HT1080 (cell line): ENCODE measurements around the gene FBXO44. TPM values are rescaled to one million over a fixed set of nuclear protein-coding genes. Genes with fewer than 3 reads are reported as not detected.

ENCODE experiments used
- DNase-seq: peaks from one replicate; pipeline ENCODE4 v3.0.0-alpha.2; 2015; ENCODE audit warnings: low read depth
- total RNA-seq: library from RNA; depleted of rRNA; stranded (reverse); fragments of >200 nt; shearing (Covaris generic); gene quantifications from 2 replicates; pipeline ENCODE4 v1.2.3, GENCODE V29; 2014

Gene FBXO44
- total RNA-seq, 1 experiment from 2014 or later = 2.2 TPM

DNA sequence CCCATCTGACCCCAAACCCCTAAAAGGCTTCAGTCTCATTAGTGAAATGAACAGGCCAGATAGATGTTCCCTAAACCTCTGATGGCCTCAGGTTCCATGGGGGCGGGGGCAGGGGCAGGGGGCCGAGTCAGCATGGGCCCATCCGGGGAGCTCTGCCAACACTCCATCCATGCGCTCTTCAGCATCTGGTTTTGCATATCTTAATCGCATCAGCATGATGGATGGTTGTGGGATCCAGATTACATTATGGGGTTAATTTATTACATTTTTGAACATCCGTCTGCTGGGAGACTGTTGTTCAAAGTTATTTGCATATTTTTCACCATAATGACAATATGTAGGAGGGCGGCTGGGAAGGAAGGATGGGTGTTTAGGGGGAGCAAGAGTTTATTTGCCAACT is 29.4 kb downstream of the FBXO44 start:
- no peak for DNase-seq

DNA sequence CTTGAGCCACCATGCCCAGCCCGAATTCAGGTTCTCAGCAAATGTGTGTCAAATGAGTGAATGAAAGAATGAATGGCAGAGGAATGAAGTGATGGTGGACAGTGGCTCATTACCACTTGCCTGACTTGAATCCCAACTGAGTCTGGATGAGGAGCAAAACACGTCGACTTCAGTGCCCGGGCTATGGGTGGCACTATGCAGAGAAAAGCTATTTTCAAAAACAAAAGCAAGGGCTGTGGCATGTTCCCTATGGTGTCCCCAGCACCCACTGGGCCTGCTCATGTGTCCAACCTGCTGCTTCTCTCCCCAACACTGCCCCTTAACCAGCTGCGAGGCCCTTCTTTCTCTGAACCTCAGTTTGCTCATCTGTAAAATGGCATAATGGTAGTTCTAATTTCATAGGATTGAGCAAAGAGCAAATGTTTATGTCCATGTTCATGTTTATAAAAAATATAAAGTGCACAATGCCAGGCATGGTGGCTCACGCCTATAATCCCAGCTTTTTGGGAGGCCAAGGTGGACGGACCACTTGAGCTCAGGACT is 30.6 kb downstream of the FBXO44 start:
- DNase-seq = no peak

DNA sequence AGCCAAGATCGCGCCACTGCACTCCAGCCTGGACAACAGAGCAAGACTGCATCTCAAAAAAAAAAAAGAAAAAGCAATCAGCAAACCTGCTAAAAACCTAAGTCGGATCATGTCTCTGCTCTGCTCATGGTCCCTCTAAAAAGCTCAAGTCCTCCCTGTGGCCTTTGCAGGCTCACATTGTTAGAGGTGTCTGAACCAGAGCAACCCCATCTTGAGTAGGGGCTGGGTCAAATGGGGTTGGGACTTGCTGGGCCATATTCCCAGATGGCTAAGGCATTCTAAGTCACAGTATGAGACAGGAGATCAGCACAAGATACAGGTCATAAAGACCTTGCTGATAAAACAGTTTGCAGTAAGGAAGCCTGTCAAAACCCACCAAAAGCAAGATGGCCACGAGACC is 33.8 kb downstream of the FBXO44 start:
- no peak for DNase-seq

DNA sequence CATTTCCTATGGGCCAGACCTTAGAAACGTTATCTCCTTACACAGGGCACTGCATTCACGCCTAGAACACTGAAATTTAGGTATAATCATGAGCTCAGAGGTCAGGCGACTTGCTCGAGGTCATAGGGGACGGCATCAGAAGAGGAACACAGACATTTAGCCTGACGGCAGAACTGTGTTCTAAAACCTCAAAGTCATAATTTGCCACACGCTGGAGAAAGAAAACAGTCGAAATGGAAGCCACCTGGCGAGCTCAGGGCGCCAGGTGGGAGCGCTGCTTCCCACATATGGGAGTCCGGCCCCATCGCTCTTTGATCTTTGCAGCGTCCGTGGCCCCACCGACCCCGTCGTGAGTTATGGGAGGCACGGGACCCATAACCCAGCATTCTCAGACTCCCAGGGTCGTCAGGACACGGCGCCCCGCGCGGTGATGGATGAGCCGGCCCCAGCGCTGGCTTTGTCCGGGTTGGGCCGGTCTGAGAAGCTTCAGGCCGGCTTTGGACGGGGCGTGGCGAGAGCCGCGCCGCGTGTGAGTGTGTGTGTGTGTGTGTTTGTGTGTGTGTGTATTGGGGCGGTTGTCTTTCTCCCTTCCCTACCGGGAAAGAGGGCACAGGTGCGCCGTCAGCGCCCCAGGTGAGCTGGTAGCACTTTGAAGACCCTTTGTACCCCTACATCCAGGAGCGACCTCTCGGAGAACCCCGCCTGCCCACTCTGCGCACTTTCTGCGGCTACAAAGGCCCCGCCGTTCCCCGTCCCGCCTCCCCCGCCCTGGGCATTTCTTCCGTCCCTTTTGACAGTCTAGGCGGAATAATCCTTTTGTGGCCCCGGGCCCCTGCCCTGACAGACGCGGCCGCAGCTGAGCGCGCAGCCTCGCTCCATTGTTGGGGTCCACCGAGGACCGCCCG is 36.0 kb downstream of the FBXO44 start:
- DNase-seq = no peak

DNA sequence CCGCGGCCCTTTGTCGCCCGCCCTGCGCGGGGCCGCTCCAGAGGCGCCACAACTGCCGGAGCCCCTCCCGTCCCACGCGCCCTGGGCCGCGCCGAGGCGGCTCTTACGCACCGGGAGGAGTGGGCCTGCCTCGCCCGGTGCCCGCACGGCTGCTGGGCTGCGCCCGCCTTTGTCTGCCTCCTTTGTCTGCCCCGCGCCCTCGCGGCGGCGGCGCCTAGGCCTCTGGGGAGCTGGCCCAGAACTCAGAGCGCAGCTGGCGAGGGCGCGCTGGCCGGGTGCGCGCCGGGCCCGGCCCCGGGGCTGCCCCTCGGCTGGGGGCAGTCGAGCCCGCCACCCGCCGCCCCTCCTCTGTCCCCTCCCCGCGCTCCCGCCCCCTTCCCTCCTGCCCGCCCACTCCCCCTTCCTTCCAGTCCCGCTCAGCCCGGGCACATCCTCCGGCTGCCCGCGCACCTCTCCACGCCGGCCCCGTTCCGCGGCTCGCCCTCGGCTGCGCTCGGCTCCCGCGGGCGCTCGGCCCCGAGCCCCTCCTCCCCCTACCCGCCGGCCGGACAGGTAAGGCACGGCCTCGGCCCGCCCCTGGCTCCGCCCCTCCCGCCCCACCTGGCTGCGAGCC is 36.7 kb downstream of the FBXO44 start, which contains the start of gene DRAXIN:
Gene DRAXIN (plus strand): TSS at position 409 of the 613 bp plus-strand sequence. CDS start 14,549 bp downstream, outside the sequence.
- DNase-seq = no peak

DNA sequence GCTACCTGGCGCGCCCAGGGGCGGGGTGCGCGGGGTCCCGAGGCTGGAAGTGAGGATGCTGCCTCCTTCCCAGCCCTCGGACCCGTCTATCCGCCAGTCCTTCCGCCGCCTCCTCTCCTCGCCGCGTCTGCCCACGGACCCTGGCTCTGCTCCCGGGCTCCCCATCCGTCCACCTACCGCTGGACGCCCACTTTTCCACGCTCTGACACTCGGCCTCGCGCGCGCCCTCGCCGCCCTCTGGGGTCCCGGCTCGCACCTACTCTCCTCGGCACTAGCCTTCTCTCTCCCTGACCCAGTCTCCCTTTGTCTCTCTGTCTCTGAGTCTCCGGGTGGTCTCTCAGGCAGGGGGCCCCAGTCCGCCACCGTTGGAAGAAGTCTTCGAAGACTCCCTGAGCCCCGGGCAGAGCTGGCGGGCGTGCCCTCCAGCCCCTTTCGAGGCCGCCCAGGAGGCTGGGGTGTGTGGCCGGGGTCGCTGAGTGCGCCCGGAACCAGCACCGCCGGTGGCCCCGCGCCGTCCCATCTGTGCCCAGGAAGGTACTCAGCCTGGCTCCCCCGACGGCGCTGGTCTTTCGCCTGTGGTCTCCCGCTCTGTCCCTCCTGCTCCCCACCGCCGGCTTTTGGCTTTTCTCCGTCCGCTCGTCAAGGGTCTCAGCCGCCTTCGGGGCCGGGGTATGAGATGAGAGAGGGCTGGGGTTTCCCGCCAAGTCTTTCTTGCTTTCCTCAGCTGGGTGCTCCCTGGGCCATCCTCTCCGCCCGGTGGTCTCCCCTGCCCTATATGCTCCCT is 37.4 kb downstream of the FBXO44 start:
- no peak for DNase-seq

DNA sequence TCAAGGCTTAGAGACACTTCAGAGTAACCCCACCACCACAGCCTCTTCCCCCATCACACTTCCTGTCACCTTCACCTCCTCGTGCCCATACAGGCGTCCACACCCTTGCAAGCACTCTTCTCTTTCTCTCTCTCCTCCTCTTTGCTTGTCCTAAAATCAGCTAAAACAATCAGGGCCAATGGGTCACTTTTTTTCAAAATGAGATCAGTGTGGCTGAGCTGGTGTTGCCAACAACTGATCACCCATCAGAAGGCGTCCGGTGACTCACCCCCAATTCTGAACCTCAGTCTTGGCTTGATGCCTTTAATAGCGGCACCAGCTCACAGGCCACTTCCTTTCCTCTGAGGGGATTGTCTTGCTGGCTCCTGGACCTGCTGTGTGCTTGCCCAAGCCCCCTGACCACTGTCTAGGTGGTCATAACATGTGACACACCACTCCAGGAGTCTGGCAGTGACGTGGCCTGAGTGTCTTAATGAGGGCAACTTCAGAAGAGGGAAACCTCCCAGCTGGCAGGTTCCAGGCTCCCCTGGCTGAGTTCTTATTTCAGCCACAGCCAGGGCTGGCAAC is 38.4 kb downstream of the FBXO44 start:
- DNase-seq = peak; percentile 98

DNA sequence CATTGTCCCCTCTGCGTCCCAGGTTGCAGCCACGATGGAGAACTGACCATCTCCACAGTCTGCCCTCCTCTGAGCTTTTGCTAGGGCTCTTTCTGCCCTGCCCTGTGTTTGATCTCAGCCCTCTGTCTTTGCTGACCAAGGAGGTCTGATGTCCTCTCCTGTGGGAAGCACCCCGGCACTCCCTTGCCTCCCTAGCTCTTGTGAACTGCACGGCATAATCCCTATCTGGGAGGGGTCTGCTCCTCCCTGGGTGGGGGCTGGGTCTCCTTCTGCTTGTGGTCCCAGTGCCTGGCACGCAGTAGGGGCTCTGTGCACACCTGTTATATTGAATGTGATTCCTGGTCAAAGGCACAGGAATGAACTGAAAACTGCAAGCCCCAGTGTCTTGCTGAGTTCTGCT is 39.2 kb downstream of the FBXO44 start:
- DNase-seq = no peak

DNA sequence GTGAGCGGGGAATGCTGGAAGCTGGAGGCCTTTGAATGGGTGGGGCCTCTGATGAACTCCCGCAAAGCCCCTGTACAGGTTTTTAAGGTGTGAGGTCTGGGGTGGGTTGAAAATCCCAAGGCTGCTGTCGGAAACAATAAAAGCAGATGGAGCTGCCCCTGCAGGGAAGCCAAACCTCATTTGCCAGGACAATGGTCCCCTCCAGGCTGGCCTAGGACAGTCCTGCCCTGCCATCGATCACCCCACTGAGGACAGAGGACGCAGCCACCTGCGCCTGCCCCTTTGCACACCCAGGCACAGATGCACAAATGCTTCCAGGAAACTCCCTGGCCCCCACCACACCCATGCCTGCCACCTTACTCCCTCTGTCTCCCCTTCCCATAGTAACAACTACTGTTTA is 41.2 kb downstream of the FBXO44 start:
- no peak for DNase-seq

DNA sequence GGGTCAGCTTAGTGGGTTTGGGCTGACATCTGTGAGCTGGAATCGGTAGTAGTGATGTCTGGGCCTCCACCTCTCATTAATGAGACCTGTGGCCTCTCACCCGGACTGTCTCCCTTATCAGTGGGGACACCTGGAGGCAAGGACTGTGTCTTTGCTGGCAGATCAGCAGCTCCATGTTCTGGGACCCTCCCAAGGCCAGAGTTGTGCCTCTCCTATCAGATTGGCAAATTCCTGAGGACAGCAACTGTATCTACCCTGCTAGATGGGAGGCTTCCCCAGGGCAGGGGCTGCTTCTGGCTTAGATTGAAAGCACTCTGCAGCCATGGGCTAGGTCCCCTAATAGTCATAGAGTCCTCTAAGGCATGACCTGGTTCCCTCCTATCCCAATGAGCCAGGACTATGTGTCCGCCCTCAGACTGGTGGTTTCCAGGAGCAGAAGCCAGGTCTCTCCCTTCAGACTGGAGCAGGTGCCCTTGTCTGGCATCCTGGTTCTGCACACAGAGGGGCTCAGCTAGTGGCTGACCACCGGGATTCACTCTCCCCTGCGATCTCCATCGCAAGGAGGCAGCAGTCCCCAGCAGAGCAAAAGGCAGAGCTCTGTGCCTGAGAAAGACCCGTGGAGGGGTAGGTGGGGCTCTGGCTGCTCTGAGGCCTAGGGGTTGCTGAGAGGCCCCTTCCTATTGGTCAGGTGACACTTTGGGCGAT is 42.7 kb downstream of the FBXO44 start:
- DNase-seq = no peak

DNA sequence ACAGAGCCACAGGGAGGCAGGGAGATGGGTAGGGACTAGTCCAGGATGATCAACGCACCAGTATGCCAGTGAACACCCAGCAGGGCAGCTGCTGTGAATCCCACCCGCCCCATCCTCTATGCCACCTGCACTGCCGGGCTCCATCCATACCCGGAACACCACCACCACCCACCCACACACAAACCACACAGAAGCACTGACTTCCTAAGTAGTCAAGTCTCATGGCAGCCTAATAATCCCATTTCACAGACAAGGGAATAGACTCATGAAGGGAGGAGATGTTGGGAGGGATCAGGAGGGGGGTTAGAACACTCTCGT is 43.2 kb downstream of the FBXO44 start:
- no peak for DNase-seq

DNA sequence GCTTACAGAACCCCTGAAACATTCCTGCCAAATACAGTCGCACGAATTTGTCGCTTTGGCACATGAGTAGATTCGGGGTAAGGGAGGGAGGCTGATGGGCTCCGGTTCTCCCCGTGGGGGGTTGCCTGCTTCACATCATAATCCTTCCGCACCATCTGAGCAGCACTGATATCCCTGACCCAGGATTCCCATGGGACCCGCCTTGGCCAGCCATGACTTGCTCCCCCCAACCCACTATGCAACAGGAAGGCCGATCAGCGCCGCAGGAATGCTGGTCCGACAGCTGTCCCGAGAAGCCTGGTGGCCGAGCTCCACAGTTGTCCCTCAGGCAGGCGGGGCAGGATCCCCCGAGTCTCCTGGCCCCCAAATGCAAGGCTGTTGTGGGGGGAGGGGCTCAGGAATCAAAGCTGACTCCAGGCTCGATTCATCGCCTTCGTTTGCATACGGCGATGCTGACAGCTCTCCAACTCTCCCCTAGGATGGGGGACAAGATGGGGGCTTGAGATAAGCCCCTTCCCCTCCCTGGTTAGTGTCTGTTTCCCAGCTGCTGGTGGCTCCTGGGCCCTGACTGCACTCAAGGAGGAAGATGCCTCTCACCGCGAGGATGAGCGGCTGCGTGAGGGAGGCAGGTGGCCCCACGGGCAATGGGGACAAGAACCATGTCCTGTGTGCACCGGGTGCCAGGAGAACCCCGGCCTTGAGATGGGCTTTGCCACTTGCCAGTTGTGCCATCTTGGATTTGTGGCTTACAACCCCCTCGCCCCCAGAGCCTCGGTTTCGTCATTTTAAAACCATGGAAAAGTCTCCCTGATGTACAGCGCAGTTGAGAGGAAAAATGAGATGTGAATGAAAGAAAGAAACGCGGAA is 46.2 kb downstream of the FBXO44 start:
- DNase-seq = no peak

DNA sequence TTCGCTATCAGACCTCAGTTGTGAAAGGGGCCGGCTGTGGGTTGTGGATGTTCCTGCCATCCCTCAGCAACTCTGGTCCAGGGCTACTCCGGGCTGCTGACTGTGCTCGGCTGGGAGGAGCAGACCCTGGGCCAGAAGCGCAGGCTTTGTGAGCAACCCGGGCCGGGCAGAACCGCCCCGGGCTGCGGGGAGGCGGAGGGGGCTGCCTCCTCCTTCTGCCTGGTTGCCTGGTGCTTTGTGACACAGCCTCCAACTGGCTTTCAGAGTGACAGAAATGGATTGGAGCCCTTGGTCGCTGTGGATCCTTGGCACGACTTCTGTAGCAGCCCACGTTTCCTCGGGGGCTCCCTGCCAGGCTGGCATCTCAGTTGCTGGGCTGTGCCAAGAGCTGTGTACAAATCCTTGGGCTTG is 46.9 kb downstream of the FBXO44 start:
- no peak for DNase-seq

DNA sequence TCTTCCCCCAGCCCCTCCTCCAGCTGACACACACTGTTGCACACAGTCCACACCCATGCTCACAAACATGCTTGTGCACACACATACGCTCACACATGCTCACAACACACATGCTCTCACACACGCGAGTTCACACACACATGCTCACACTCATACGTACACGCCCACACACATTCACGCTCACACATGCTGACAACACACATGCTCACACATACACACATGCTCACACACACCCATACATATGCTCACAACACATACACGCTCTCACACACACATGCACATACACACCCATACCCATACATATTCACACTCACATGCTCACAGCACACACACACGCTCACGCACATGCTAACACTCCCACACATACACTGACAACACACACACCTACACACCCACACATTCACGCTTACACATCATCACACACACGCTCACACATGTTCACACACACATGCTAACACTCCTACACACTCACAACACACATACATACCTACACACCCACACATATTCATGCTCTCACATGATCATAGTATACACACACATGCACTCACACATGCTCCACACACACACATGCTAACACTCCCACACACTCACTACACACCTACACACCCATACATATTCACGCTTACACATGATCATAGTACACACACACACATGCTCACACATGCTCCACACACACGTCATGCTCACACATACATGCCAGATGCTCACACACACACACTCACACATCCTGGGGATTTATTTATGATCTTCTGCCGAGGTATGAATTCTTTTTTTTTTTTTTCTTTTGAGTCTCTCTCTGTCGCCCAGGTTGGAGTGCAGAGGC is 47.5 kb downstream of the FBXO44 start:
- DNase-seq = no peak

DNA sequence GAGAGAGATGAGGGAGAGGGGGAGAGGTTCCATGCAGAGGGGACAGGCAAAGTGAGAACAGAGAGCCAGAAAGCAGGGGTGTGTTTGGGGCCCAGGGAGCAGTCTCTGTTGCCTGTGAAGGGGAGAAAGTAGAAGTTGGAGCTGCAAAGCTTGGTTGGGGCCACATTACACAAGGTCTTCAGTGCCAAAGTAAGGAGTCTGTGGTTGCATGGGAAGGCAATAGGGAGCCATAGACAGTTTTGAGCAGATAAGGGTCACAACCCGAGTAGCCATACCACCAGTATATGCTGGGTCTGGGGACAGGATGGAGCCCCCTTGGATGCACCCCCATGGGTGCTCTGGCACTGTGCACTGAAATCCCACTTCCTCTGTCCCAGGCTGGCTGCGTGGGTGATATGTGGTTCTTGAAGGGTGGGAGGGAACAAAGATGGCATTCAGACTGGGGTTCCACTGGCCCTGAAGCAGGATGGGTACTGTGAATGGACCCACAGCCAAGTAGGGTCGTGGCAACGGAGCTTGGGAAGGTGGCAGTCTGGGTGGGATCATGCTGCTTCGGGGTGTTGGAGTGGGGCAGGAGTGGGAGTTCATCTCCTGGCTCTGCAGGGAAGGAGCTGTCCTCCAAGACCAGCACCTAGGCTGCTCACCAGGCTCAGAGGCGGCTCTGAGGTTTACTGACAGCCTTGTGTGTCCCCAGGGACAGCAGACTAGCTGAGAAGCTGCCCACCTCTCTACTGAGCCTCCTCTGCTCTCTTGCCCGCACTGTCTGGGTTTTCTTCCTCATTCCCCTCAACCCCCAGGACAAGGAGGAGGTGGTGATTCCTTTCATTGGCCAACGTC is 48.9 kb downstream of the FBXO44 start:
- no peak for DNase-seq

DNA sequence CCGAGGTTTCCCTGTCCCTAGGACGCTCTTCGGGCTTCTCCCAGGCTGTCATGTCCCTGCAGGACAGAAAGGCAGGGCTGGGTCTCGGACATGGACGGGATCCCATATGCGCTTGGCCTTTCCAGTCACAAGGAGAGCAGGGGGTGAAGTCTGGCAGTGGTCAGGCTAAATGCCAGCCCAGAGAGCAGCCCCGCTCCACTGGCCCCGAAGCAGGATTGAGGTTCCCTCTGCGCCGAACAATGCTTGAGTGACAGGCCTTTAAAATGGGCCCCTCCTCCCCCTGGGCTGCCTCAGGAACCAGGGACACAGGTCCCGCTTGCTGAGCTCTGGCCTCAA is 49.5 kb downstream of the FBXO44 start:
- DNase-seq = no peak

DNA sequence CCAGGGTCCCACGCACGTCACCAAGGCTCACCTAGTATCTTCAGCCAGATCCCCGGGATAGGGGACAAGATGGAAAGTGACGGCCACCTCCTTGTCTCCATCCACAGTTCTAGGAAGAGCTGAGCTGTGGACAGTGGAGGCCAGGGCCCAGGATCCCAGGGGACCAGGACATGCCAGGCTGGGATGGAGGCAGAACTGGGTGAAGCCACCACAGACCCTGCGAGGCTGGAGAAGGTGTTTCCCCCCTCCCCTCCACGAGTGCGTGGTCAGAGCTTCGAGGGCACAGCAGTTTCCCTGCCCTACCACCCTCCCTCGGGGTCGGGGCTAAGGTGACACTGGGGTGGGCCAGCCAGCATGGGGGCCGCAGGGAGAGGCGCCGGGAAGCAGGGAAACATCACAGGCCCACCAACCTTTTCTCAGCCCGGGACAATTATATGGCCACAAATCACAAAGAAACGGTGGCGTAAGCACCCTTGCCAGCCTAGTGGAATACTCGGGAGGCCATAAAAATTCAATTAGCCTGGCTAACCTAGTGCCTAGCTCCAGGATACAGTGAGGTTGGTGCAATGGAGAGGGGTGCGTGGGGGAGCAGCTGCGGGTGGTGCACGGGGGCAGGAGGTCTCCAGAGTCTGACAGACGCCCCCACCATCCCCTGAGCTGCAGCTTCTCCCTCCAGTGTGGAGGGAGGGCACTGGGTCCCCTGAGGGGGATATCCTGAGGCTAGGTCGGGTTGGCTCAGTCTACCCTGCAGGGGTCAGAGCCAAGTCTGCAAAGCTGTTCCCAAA is 50.2 kb downstream of the FBXO44 start:
- DNase-seq = no peak
